ENCODE results near the gene MAN1C1. TPM values are rescaled to one million over a fixed set of nuclear protein-coding genes. Genes with fewer than 3 reads are reported as not detected.
A peak's percentile ranks its signal among the peaks of the same experiment; 100 is the strongest.

Gene MAN1C1
- total RNA-seq, 1 donor from 2014 or later = 6.3 TPM

DNA sequence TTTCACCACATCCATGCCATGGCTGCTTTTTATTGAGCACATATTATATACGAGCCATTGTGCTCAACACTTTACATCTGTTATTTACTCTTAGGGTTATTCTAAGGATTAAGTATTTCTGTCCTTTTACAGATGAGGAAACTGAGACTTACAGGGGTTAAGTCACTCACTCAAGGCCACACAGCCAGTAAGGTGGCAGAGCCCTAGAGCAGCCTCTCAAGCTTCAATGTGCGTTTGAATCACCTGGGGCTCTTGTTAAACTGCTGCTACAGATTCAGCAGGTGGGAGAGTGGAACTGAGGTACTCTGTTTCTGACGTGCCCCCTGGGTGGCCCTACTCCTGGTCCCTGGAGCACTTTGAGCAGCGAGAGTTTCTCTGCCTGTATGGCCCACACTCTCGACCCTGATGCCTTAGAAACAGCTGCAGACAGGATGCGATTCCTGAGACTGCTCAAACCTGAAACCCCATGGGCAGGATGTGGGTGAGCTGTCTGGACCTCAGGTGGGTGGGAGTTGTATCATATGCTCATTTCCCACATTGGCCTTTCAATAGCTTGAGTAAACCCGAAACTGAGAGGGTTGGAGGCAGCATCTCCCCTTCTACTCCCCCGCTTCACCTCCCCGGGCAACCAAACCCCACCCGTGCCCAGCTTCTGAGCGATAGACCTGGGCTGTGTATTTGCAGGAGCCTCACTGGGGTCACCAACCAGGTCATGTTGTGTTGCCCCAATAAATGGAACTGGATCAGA is 59.3 kb downstream of the MAN1C1 start:
- H3K4me1 ChIP-seq (ENCODE audit: control insufficient read depth in 3 of 3, insufficient read depth in 3 of 3, low read length in 3 of 3) = peaks cover 15 to 19% (median 19%) of the 10 kb centered on the region in 3 donors
- no peaks in the 10 kb centered on the region for H3K27me3 ChIP-seq (ENCODE audit: control insufficient read depth in 3 of 3, insufficient read depth in 3 of 3, low read length in 3 of 3)
- peak overlapping the region in 1 of 3 donors; percentile 33 for H3K9ac ChIP-seq (ENCODE audit: low read depth in 1 of 3, low read length in 3 of 3)
- H3K27ac ChIP-seq (ENCODE audit: low read depth, low read length) = no peak overlapping the region
- H3K4me3 ChIP-seq (ENCODE audit: low read length in 3 of 3) = peak overlapping the region in 2 of 3 donors; percentile 6 to 8
- no peaks in the 10 kb centered on the region for H3K36me3 ChIP-seq (ENCODE audit: control insufficient read depth in 3 of 3, insufficient read depth in 3 of 3, low read length in 3 of 3)
- H3K9me3 ChIP-seq (ENCODE audit: control insufficient read depth in 3 of 3, low read length in 3 of 3) = peaks cover 0 to 2% (median 0%) of the 10 kb centered on the region in 3 donors

DNA sequence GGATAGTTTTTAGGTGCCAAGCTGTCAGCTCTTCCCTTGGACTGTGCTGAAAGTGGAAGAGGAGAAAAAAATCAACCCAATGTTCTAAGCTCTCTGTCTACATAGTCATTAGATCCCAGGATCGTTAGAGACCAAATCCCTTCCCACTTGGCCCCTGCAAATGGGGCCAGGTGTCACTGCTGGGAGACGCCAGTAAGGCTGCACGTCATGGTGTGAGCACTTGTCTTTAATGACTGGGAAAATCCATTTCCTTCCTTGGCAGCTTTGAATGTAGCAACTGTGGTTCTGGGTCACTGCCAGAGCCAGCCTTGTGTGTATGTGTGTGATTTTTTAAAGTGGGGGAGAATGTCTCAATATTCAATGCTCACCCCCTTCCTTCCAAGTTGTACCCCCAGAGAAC is 59.9 kb downstream of the MAN1C1 start:
- peaks cover 0 to 2% (median 0%) of the 10 kb centered on the region in 3 donors for H3K9me3 ChIP-seq (ENCODE audit: control insufficient read depth in 3 of 3, low read length in 3 of 3)
- H3K27ac ChIP-seq (ENCODE audit: low read depth, low read length) = no peak overlapping the region
- no peaks in the 10 kb centered on the region for H3K27me3 ChIP-seq (ENCODE audit: control insufficient read depth in 3 of 3, insufficient read depth in 3 of 3, low read length in 3 of 3)
- H3K4me3 ChIP-seq (ENCODE audit: low read length in 3 of 3) = peak overlapping the region in 1 of 3 donors; percentile 8
- no peaks in the 10 kb centered on the region for H3K36me3 ChIP-seq (ENCODE audit: control insufficient read depth in 3 of 3, insufficient read depth in 3 of 3, low read length in 3 of 3)
- no peak overlapping the region for H3K9ac ChIP-seq (ENCODE audit: low read depth in 1 of 3, low read length in 3 of 3)
- H3K4me1 ChIP-seq (ENCODE audit: control insufficient read depth in 3 of 3, insufficient read depth in 3 of 3, low read length in 3 of 3) = peaks cover 15 to 19% (median 19%) of the 10 kb centered on the region in 3 donors

DNA sequence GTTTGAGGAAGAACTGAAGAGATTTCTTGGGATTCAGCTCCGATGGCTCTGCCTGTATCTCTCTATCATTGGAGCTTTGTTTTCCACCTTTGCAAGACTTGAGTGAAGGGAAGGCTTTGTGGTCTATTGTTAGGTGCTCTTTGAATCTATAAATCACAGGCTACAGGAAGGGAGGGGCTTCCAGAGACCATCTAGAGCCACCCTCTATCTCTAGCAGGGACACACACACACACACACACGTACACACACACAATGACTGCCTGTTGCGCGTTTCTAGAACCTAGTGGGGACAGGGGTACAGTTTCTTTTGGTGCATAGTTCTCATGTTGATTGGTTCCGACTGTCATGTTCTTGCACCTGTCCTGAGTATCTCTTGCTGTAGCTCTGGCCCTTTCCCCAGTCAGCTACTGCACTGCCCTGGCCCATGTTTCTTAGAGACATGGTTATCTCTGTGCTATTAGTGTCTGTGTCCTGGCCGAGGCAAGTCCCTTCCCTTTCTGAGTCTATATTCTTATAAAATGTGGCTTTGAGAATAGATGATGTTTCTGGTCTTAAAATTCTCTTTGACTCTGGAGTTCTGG is 60.7 kb downstream of the MAN1C1 start:
- H3K9ac ChIP-seq (ENCODE audit: low read depth in 1 of 3, low read length in 3 of 3) = no peak overlapping the region
- no peaks in the 10 kb centered on the region for H3K36me3 ChIP-seq (ENCODE audit: control insufficient read depth in 3 of 3, insufficient read depth in 3 of 3, low read length in 3 of 3)
- no peak overlapping the region for H3K27ac ChIP-seq (ENCODE audit: low read depth, low read length)
- no peaks in the 10 kb centered on the region for H3K27me3 ChIP-seq (ENCODE audit: control insufficient read depth in 3 of 3, insufficient read depth in 3 of 3, low read length in 3 of 3)
- H3K4me3 ChIP-seq (ENCODE audit: low read length in 3 of 3) = peak overlapping the region in 1 of 3 donors; percentile 13
- peaks cover 15 to 19% (median 19%) of the 10 kb centered on the region in 3 donors for H3K4me1 ChIP-seq (ENCODE audit: control insufficient read depth in 3 of 3, insufficient read depth in 3 of 3, low read length in 3 of 3)
- peaks cover 0 to under 1% (median 0%) of the 10 kb centered on the region in 3 donors for H3K9me3 ChIP-seq (ENCODE audit: control insufficient read depth in 3 of 3, low read length in 3 of 3)

DNA sequence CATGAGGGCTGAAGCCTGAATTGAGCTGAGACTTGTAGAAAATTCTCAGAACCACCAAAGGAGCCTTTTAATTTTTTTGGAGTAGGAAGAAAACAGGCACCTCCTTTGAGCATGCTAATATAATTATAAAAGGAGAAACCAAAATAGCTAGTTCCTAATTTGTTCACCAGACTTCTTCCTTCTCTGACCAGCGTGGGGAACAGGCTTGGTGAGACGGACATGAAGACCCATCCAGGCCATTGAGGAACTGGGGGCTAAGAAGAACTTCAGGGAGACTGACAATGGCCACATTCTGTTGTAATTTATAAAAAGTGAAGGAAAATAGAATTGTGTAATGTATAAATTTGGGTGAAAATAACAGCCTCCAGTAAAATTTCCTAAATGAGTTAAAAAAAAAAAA is 62.6 kb downstream of the MAN1C1 start:
- H3K4me1 ChIP-seq (ENCODE audit: control insufficient read depth in 3 of 3, insufficient read depth in 3 of 3, low read length in 3 of 3) = peaks cover 20 to 23% (median 21%) of the 10 kb centered on the region in 3 donors
- H3K27ac ChIP-seq (ENCODE audit: low read depth, low read length) = no peak overlapping the region
- H3K4me3 ChIP-seq (ENCODE audit: low read length in 3 of 3) = no peak overlapping the region

DNA sequence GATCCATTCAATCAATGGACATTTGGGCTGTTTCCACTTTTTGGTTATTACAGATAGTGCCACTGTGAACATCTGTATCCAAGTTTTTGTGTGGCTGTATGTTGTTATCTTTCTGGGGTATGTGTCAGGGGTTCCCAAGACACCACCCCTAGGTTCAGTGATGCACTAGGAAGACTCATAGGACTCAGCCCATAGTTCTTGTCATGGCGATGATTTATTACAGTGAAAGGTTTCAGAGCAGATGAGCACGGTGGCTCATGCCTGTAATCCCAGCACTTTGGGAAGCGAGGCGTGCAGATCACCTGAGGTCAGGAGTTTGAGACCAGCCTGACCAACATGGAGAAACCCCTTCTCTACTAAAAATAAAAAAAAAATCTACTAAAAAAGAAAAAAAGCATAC is 64.1 kb downstream of the MAN1C1 start:
- Histone ChIP-seq H3K9ac (ENCODE audit: low read depth in 1 of 3, low read length in 3 of 3) (no peak overlapping the region), H3K27ac (ENCODE audit: low read depth, low read length) (no peak overlapping the region), H3K36me3 (ENCODE audit: control insufficient read depth in 3 of 3, insufficient read depth in 3 of 3, low read length in 3 of 3) (no peaks in the 10 kb centered on the region), H3K4me3 (ENCODE audit: low read length in 3 of 3) (no peak overlapping the region), H3K27me3 (ENCODE audit: control insufficient read depth in 3 of 3, insufficient read depth in 3 of 3, low read length in 3 of 3) (no peaks in the 10 kb centered on the region), H3K4me1 (ENCODE audit: control insufficient read depth in 3 of 3, insufficient read depth in 3 of 3, low read length in 3 of 3) (peaks cover 28 to 38% (median 29%) of the 10 kb centered on the region in 3 donors), H3K9me3 (ENCODE audit: control insufficient read depth in 3 of 3, low read length in 3 of 3) (no peaks in the 10 kb centered on the region)

More for the DNA sequence above, 62.6 kb downstream of the MAN1C1 start:
- Histone ChIP-seq H3K27me3 (ENCODE audit: control insufficient read depth in 3 of 3, insufficient read depth in 3 of 3, low read length in 3 of 3) (no peaks in the 10 kb centered on the region), H3K9ac (ENCODE audit: low read depth in 1 of 3, low read length in 3 of 3) (no peak overlapping the region), H3K36me3 (ENCODE audit: control insufficient read depth in 3 of 3, insufficient read depth in 3 of 3, low read length in 3 of 3) (no peaks in the 10 kb centered on the region), H3K9me3 (ENCODE audit: control insufficient read depth in 3 of 3, low read length in 3 of 3) (no peaks in the 10 kb centered on the region)

DNA sequence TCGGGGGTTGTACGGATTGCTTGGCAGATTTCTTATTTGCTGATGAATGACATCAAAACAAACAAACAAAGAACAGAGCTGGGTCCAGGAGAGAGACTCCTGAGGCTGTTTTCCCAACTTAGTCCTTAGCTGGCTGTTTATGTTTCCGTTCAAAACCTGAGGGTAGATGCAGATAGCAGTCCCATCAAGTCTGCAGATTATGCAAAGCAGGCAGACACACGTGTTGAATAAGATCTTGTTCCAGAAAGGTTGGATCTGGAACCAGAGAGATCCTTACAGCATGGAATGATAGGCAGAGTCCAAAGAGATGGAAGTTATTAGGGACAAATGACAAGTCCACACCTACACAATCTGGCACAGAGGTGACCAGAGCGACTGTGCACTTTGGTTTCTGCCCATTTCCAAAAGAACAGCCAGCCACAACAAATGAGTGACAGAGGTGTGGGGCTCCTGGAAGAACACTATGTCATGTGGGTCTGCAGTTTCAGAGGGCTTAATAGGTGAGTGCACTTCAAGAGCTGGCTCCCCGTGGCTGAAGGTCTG is 65.5 kb downstream of the MAN1C1 start:
- Histone ChIP-seq H3K27ac (ENCODE audit: low read depth, low read length) (no peak overlapping the region), H3K9me3 (ENCODE audit: control insufficient read depth in 3 of 3, low read length in 3 of 3) (no peaks in the 10 kb centered on the region), H3K9ac (ENCODE audit: low read depth in 1 of 3, low read length in 3 of 3) (no peak overlapping the region), H3K4me3 (ENCODE audit: low read length in 3 of 3) (no peak overlapping the region), H3K27me3 (ENCODE audit: control insufficient read depth in 3 of 3, insufficient read depth in 3 of 3, low read length in 3 of 3) (no peaks in the 10 kb centered on the region), H3K4me1 (ENCODE audit: control insufficient read depth in 3 of 3, insufficient read depth in 3 of 3, low read length in 3 of 3) (peaks cover 27 to 28% (median 27%) of the 10 kb centered on the region in 3 donors), H3K36me3 (ENCODE audit: control insufficient read depth in 3 of 3, insufficient read depth in 3 of 3, low read length in 3 of 3) (no peaks in the 10 kb centered on the region)

DNA sequence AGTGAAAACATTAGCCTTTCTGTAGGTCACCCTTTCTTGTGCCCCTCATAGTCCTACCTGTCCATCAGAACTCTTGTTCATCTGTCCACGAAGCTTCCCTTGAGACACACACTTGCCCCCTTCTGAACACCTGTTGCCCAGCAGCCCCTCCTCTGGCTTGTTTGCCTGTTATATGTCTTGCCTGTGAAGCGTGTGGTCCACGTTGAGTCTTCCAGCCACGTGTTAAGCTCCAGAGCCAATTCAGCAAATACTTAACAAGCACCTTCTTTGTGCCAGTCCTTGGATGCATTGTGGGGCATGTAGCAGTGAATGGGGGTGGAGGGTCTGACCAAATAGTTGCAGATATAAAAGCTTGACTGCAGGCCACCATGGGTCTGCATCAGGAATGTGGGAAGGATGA is 66.6 kb downstream of the MAN1C1 start:
- Histone ChIP-seq H3K9ac (ENCODE audit: low read depth in 1 of 3, low read length in 3 of 3) (no peak overlapping the region), H3K27me3 (ENCODE audit: control insufficient read depth in 3 of 3, insufficient read depth in 3 of 3, low read length in 3 of 3) (no peaks in the 10 kb centered on the region), H3K36me3 (ENCODE audit: control insufficient read depth in 3 of 3, insufficient read depth in 3 of 3, low read length in 3 of 3) (no peaks in the 10 kb centered on the region), H3K9me3 (ENCODE audit: control insufficient read depth in 3 of 3, low read length in 3 of 3) (no peaks in the 10 kb centered on the region), H3K4me3 (ENCODE audit: low read length in 3 of 3) (no peak overlapping the region), H3K27ac (ENCODE audit: low read depth, low read length) (no peak overlapping the region), H3K4me1 (ENCODE audit: control insufficient read depth in 3 of 3, insufficient read depth in 3 of 3, low read length in 3 of 3) (peaks cover 23 to 25% (median 24%) of the 10 kb centered on the region in 3 donors)

DNA sequence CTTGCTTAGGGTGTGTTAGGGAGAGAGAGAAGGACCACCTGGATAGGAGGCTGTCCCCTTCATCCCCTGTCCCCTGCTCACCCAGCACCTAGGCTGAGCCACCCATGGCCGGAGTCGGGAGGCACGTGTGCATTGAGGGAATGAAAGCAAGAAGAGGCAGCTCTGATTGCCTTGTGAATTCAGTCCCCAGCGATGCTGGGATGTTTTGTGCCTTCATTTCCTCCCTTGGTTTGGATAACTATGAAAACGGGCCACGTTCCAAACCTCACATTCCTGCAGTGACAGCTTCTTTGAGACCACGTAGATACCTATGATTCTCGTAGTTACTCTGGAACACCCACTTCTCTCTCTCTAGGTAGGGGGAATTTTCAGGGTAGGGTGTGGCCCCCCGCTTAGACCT is 67.1 kb downstream of the MAN1C1 start:
- Histone ChIP-seq H3K9me3 (ENCODE audit: control insufficient read depth in 3 of 3, low read length in 3 of 3) (no peaks in the 10 kb centered on the region), H3K27ac (ENCODE audit: low read depth, low read length) (no peak overlapping the region), H3K4me1 (ENCODE audit: control insufficient read depth in 3 of 3, insufficient read depth in 3 of 3, low read length in 3 of 3) (peaks cover 29 to 30% (median 30%) of the 10 kb centered on the region in 3 donors), H3K36me3 (ENCODE audit: control insufficient read depth in 3 of 3, insufficient read depth in 3 of 3, low read length in 3 of 3) (no peaks in the 10 kb centered on the region), H3K27me3 (ENCODE audit: control insufficient read depth in 3 of 3, insufficient read depth in 3 of 3, low read length in 3 of 3) (no peaks in the 10 kb centered on the region), H3K9ac (ENCODE audit: low read depth in 1 of 3, low read length in 3 of 3) (peak overlapping the region in 1 of 3 donors; percentile 16), H3K4me3 (ENCODE audit: low read length in 3 of 3) (no peak overlapping the region)

DNA sequence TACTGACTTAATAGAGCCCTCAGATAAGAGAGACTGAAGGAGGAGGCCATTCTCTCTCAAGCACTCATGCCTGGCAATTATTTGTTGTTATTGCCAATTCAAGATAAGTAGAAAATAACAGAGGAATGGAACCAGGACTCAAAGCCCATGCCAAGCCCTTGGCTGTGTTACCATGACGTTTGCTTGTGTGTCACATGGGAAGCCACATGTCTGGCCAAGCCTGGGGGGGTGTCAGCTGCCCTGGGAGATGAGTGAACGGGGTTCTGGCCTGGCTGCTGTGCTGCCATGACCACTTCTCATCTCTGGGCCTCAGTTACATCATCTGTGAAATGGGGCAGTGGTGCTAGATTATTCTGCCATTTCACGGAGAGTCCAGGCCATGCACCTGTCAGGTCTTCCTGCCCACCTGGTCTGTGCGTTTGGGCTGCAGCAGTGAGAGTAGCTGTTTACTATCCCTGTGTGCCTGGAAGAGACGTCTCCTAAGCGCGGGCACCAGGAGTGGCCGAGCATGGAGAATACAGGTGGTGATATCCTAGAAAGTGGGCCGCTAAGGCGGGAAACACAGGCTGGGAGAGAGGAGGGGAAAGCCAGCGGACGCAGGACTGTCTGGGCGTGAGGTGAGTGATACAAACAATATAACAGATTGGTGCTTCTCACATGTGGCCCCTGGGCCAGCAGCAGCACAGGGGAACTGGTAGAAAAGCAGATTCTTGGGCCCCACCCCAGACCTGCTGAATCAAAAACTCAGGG is 67.8 kb downstream of the MAN1C1 start:
- H3K36me3 ChIP-seq (ENCODE audit: control insufficient read depth in 3 of 3, insufficient read depth in 3 of 3, low read length in 3 of 3) = no peaks in the 10 kb centered on the region
- no peaks in the 10 kb centered on the region for H3K9me3 ChIP-seq (ENCODE audit: control insufficient read depth in 3 of 3, low read length in 3 of 3)
- H3K27ac ChIP-seq (ENCODE audit: low read depth, low read length) = no peak overlapping the region
- H3K27me3 ChIP-seq (ENCODE audit: control insufficient read depth in 3 of 3, insufficient read depth in 3 of 3, low read length in 3 of 3) = no peaks in the 10 kb centered on the region
- no peak overlapping the region for H3K4me3 ChIP-seq (ENCODE audit: low read length in 3 of 3)
- peaks cover 35 to 37% (median 36%) of the 10 kb centered on the region in 3 donors for H3K4me1 ChIP-seq (ENCODE audit: control insufficient read depth in 3 of 3, insufficient read depth in 3 of 3, low read length in 3 of 3)
- H3K9ac ChIP-seq (ENCODE audit: low read depth in 1 of 3, low read length in 3 of 3) = peak overlapping the region in 1 of 3 donors; percentile 25
